GM23338 (cell line): Measurements from ENCODE around the gene SSNA1. TPM values are rescaled to one million over a fixed set of nuclear protein-coding genes. Genes with fewer than 3 reads are reported as not detected.
A peak's percentile ranks its signal among the peaks of the same experiment; 100 is the strongest.

Experiments used
- ATAC-seq: fragments of 200-7000 bp; cut with Tn5 transposase; 3 replicates; pipeline ENCODE4 v1.9.1; 2020
- DNase-seq: peaks from one replicate; pipeline ENCODE4 v3.0.0-alpha.2; 2015; ENCODE audit warnings: low spot score
- H2AFZ ChIP-seq: fragments of 200-600 bp; sonication (generic); 2 replicates; pipeline ENCODE4 v1.8.0; 2016; ENCODE audit warnings: antibody characterized with exemption, mild to moderate bottlenecking, moderate library complexity
- H3F3A ChIP-seq: fragments of 200-600 bp; sonication (generic); replicated peaks from 2 replicates; pipeline ENCODE4 v1.8.0; 2017; ENCODE audit warnings: antibody characterized with exemption, mixed run types, low read depth
- H3K27ac ChIP-seq: fragments of 200-600 bp; sonication (generic); 2 replicates; pipeline ENCODE4 v1.6.1; 2016; ENCODE audit warnings: low read depth
- H3K27me3 ChIP-seq: fragments of 200-600 bp; sonication (generic); 2 replicates; pipeline ENCODE4 v1.8.0; 2016; ENCODE audit warnings: mild to moderate bottlenecking, mixed run types, moderate library complexity; ENCODE audit not compliant: insufficient read depth
- H3K36me3 ChIP-seq: fragments of 200-600 bp; sonication (generic); 2 replicates; pipeline ENCODE4 v1.8.0; 2016; ENCODE audit warnings: mild to moderate bottlenecking; ENCODE audit not compliant: insufficient read depth
- H3K4me1 ChIP-seq: fragments of 200-600 bp; sonication (generic); 2 replicates; pipeline ENCODE4 v1.8.0; 2016; ENCODE audit warnings: mild to moderate bottlenecking, moderate library complexity; ENCODE audit not compliant: insufficient read depth
- H3K4me2 ChIP-seq: fragments of 200-600 bp; sonication (generic); 2 replicates; pipeline ENCODE4 v1.7.1; 2017; ENCODE audit warnings: mixed run types
- H3K4me3 ChIP-seq: fragments of 200-600 bp; sonication (generic); 2 replicates; pipeline ENCODE4 v1.6.1; 2016; ENCODE audit warnings: mixed run types
- H3K79me2 ChIP-seq: fragments of 200-600 bp; sonication (generic); replicated peaks from 2 replicates; pipeline ENCODE4 v1.8.0; 2017; ENCODE audit warnings: mild to moderate bottlenecking; ENCODE audit not compliant: insufficient read depth
- H3K9me2 ChIP-seq: fragments of 200-600 bp; sonication (generic); 2 replicates; pipeline ENCODE4 v1.8.0; 2017; ENCODE audit not compliant: insufficient read depth
- H4K20me1 ChIP-seq: fragments of 200-600 bp; sonication (generic); replicated peaks from 2 replicates; pipeline ENCODE4 v1.8.0; 2017; ENCODE audit warnings: mild to moderate bottlenecking; ENCODE audit not compliant: insufficient read depth
- H3K27ac Mint-ChIP-seq: 2 replicates; pipeline ENCODE4 v1.8.0; 2020; ENCODE audit warnings: inconsistent platforms, mild to moderate bottlenecking, moderate library complexity, mixed read lengths
- H3K27me3 Mint-ChIP-seq: 3 replicates; pipeline ENCODE4 v1.8.0; 2022; ENCODE audit warnings: low read depth, mild to moderate bottlenecking, moderate library complexity, mixed read lengths, inconsistent platforms; ENCODE audit not compliant: insufficient read depth, poor library complexity
- H3K36me3 Mint-ChIP-seq: 3 replicates; pipeline ENCODE4 v1.8.0; 2021; ENCODE audit warnings: low read depth, mild to moderate bottlenecking, inconsistent platforms, moderate library complexity, mixed read lengths
- H3K4me1 Mint-ChIP-seq: 3 replicates; pipeline ENCODE4 v1.8.0; 2020; ENCODE audit warnings: mild to moderate bottlenecking, inconsistent platforms, mixed read lengths
- H3K4me3 Mint-ChIP-seq: 3 replicates; pipeline ENCODE4 v1.8.0; 2021; ENCODE audit warnings: moderate library complexity, mild to moderate bottlenecking, inconsistent platforms, mixed read lengths
- H3K9me3 Mint-ChIP-seq: 3 replicates; pipeline ENCODE4 v1.8.0; 2020; ENCODE audit warnings: moderate library complexity, mild to moderate bottlenecking, inconsistent platforms, mixed read lengths
- CREB1 ChIP-seq: fragments of 250-450 bp; sonication (Bioruptor Pico); IDR thresholded peaks from 2 replicates; pipeline ENCODE4 v1.5.0; 2020; ENCODE audit warnings: low read depth, mild to moderate bottlenecking, moderate library complexity
- EZH2 ChIP-seq: fragments of 200-600 bp; sonication (generic); IDR thresholded peaks from one replicate; pipeline ENCODE4 v1.8.0; 2017; ENCODE audit warnings: antibody characterized with exemption, mild to moderate bottlenecking, low read depth; ENCODE audit not compliant: unreplicated experiment
- EZH2phosphoT487 ChIP-seq: fragments of 200-600 bp; sonication (generic); IDR thresholded peaks from one replicate; pipeline ENCODE4 v1.8.1; 2018; ENCODE audit warnings: antibody characterized with exemption; ENCODE audit not compliant: unreplicated experiment
- JUNB ChIP-seq: IDR thresholded peaks from one replicate; pipeline ENCODE4 v1.6.1; 2016; ENCODE audit warnings: antibody characterized with exemption; ENCODE audit not compliant: unreplicated experiment
- NANOG ChIP-seq: IDR thresholded peaks from 2 replicates; pipeline ENCODE4 v1.6.1; 2016; ENCODE audit warnings: antibody characterized with exemption, borderline replicate concordance
- POLR2AphosphoS5 ChIP-seq: IDR thresholded peaks from 2 replicates; pipeline ENCODE4 v1.6.1; 2016; ENCODE audit warnings: antibody characterized with exemption, low read depth
- REST ChIP-seq: IDR thresholded peaks from one replicate; pipeline ENCODE4 v1.6.1; 2018; ENCODE audit warnings: antibody characterized with exemption; ENCODE audit not compliant: unreplicated experiment
- STAT1 ChIP-seq: IDR thresholded peaks from one replicate; pipeline ENCODE4 v1.6.1; 2016; ENCODE audit warnings: antibody characterized with exemption; ENCODE audit not compliant: unreplicated experiment
- ZNF114 ChIP-seq: fragments of 250-450 bp; sonication (Bioruptor Pico); IDR thresholded peaks from 2 replicates; pipeline ENCODE4 v1.5.0; 2020; ENCODE audit warnings: mild to moderate bottlenecking, moderate library complexity
- ZNF331 ChIP-seq: fragments of 250-450 bp; sonication (Bioruptor Pico); IDR thresholded peaks from 2 replicates; pipeline ENCODE4 v1.5.0; 2020; ENCODE audit warnings: low read depth, mild to moderate bottlenecking, moderate library complexity
- ZNF462 ChIP-seq: fragments of 250-450 bp; sonication (Bioruptor Pico); IDR thresholded peaks from 2 replicates; pipeline ENCODE4 v1.5.0; 2020; ENCODE audit warnings: mild to moderate bottlenecking, moderate library complexity
- polyA plus RNA-seq: library from polyadenylated mRNA; unstranded; fragments of >200 nt; fragmentation: Nextera tagmentation; extraction: Ambion mirVana; gene quantifications from 2 replicates; pipeline ENCODE4 v1.2.1, GENCODE V29; 2016
- total RNA-seq: library from RNA; depleted of rRNA; stranded (reverse); fragments of >200 nt; shearing (Covaris generic); gene quantifications from 2 replicates; pipeline ENCODE4 v1.2.3, GENCODE V29; 2014
- TF ChIP-seq, protein P1 (sequence below): IDR thresholded peaks from 2 replicates; pipeline ENCODE4 v1.6.1; 2016; ENCODE audit warnings: antibody characterized with exemption
- TF ChIP-seq, protein P2 (sequence below), 2 experiments: fragments of 200-600 bp in 1 of 2; sonication (generic) in 1 of 2; conservative IDR thresholded peaks; 2 replicates each; pipeline versions ENCODE4 v1.5.1 to v1.6.1; 2016 to 2017; ENCODE audit warnings: antibody characterized with exemption in 2 of 2, low read depth in 2 of 2, mild to moderate bottlenecking in 2 of 2, moderate library complexity in 1 of 2

SSNA1 gene
- total and polyA plus RNA-seq, 2 experiments from 2014 or later = 132 to 154 TPM

DNA sequence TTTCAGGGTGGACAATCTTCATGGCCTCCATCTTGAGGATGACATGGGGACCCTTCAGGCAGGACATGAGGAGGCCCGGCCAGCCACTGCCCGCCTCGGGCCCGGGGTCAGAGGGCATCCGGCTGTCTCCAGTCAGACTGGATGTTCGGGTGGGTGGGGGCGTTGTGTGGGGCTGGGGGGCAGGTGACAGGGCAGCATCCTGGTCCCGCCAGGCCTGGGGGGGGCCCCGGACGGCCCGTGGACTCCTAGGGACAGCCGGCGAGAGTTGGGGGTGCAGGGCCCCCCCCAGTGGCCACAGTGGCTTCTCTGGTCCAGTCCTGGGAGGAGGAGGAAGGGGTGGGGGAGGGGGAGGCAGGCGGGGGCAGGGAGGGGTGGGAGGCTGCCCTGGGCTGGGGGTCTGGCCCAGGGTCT, 32.6 kb downstream of the SSNA1 start:
- Mint-ChIP-seq H3K4me3 (peak overlapping the region; percentile 30; the same call in 1 of the 3 replicates), H3K9me3 (no peaks in the 10 kb centered on the region)
- peak overlapping the region; percentile 73; the same call in 1 of the 2 replicates for H3K4me2 ChIP-seq

More for the DNA sequence above, 32.6 kb downstream of the SSNA1 start:
- ATAC-seq (no peak), DNase-seq (no peak)
- H3K27me3 ChIP-seq = peaks cover 9% of the 10 kb centered on the region; the same call in 1 of the 2 replicates
- H3K9me2 ChIP-seq = no peaks in the 10 kb centered on the region
- H3K27ac Mint-ChIP-seq = no peak overlapping the region
- peaks cover 3% of the 10 kb centered on the region; the same call in 1 of the 2 replicates for H3K4me1 ChIP-seq
- peak overlapping the region; percentile 58 for H3K4me3 ChIP-seq
- peaks cover 7% of the 10 kb centered on the region; the same call in 2 of the 3 replicates for H3K4me1 Mint-ChIP-seq
- H3F3A ChIP-seq = 0 out of 2 replicates have a peak, but pooled peaks cover 9% of the 10 kb centered on the region
- H4K20me1 ChIP-seq = no peaks in the 10 kb centered on the region
- no peak overlapping the region for H3K27ac ChIP-seq
- no peaks in the 10 kb centered on the region for H3K27me3 Mint-ChIP-seq
- H3K79me2 ChIP-seq = no peaks in the 10 kb centered on the region
- TF ChIP-seq POLR2AphosphoS5 = no peak
- TF ChIP-seq EZH2 = no peak
- TF ChIP-seq REST = no peak
- no peak for TF ChIP-seq ZNF331 (CRISPR knock-in tag)
- TF ChIP-seq, protein P1, sequence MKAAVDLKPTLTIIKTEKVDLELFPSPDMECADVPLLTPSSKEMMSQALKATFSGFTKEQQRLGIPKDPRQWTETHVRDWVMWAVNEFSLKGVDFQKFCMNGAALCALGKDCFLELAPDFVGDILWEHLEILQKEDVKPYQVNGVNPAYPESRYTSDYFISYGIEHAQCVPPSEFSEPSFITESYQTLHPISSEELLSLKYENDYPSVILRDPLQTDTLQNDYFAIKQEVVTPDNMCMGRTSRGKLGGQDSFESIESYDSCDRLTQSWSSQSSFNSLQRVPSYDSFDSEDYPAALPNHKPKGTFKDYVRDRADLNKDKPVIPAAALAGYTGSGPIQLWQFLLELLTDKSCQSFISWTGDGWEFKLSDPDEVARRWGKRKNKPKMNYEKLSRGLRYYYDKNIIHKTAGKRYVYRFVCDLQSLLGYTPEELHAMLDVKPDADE = no peak
- no peak for TF ChIP-seq CREB1 (CRISPR knock-in tag)
- no peak for TF ChIP-seq EZH2phosphoT487
- TF ChIP-seq ZNF462 (CRISPR knock-in tag) = no peak
- TF ChIP-seq JUNB = no peak
- no peak for TF ChIP-seq STAT1
- TF ChIP-seq, protein P2, sequence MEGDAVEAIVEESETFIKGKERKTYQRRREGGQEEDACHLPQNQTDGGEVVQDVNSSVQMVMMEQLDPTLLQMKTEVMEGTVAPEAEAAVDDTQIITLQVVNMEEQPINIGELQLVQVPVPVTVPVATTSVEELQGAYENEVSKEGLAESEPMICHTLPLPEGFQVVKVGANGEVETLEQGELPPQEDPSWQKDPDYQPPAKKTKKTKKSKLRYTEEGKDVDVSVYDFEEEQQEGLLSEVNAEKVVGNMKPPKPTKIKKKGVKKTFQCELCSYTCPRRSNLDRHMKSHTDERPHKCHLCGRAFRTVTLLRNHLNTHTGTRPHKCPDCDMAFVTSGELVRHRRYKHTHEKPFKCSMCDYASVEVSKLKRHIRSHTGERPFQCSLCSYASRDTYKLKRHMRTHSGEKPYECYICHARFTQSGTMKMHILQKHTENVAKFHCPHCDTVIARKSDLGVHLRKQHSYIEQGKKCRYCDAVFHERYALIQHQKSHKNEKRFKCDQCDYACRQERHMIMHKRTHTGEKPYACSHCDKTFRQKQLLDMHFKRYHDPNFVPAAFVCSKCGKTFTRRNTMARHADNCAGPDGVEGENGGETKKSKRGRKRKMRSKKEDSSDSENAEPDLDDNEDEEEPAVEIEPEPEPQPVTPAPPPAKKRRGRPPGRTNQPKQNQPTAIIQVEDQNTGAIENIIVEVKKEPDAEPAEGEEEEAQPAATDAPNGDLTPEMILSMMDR (conservative IDR thresholded peaks at IDR 0.05; ENCODE audit: low read depth in 2 of 2) = no peak; a peak in 1 of 4 replicates
- no peak for TF ChIP-seq NANOG
- no peak for TF ChIP-seq ZNF114 (CRISPR knock-in tag)
- H3K36me3 Mint-ChIP-seq = no peaks in the 10 kb centered on the region; the same call in 2 of the 3 replicates
- H2AFZ ChIP-seq = no peak overlapping the region
- no peaks in the 10 kb centered on the region for H3K36me3 ChIP-seq
